ENCODE results near the gene MINDY2.
"Not testable (repeated sequence)": the region's sequence is repeated elsewhere in the genome, so short reads cannot be mapped to it uniquely, and the experiment has no call there.

MINDY2 gene

DNA sequence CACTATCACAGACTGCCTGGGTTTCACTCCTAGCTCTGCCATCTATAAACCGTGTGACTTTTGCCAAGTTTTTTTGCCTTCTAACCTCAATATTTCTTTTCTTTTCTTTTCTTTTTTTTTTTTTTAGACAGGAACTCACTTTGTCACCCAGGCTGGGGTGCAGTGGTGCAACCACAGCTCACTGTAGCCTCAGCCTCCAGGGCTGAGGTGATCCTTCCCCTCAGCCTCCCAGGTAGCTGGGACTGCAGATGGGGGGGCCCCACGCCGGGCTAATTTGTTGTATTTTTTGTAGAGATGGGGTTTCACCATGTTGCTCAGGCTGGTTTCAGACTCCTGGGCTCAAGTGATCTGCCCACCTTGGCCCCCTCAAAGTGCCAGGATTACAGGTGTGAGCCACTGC, 18.4 kb upstream of the MINDY2 start:
- DNase-seq: no peak

DNA sequence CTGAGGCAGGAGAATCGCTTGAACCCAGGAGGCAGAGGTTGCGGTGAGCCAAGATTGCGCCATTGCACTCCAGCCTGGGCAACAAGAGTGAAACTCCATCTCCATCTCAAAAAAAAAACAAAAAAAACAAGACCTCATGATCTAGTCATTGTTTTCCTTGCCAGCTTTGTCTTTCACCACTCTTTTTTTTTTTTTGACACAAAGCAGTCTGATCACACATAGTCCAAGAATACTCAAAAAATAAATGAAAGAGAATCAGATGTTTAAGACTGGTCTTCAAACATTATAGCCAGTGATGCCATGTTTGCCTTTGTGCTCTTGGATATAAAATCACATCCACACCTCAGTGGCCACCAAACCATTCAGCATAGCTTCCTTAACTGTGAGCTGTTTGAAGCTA, 15.8 kb upstream of the MINDY2 start:
- DNase-seq: no peak

DNA sequence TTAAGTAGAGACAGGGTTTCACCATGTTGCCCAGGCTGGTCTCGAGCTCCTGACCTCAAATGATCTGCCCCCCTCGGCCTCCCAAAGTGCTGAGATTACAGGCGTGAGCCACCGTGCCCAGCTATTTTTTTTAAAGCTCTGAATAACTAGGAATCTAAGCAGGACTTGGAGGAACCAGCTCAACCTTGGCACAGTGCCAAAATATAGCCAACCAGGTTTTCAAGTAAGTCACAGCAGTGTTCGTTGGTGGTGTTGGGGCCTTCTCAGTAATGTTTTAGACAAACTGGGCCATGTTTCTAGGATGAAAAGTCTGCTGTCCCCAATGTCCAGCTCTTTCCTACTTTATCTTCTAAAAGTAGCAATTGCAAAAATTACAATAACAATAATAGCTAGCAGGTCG, 15.1 kb upstream of the MINDY2 start:
- no peak for DNase-seq

DNA sequence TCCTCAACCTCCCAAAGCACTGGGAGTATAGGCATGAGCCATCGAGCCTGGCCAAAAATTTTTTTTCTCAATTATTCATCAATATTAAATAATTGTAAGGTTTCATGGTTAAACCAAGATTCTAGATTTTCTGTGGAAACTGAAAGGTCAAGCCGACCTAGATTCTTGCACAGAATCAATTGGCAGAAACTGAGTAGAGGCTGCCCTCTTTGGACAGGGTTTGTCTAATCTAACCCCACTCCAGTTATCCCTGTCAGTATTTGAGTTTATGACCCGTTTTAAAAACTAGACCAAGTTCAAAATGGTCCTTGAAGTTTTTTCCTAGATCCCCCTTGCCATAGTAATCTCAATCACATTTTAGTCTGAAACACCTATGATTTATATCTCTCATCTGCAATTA, 13.0 kb upstream of the MINDY2 start:
- DNase-seq: peak; percentile 13

DNA sequence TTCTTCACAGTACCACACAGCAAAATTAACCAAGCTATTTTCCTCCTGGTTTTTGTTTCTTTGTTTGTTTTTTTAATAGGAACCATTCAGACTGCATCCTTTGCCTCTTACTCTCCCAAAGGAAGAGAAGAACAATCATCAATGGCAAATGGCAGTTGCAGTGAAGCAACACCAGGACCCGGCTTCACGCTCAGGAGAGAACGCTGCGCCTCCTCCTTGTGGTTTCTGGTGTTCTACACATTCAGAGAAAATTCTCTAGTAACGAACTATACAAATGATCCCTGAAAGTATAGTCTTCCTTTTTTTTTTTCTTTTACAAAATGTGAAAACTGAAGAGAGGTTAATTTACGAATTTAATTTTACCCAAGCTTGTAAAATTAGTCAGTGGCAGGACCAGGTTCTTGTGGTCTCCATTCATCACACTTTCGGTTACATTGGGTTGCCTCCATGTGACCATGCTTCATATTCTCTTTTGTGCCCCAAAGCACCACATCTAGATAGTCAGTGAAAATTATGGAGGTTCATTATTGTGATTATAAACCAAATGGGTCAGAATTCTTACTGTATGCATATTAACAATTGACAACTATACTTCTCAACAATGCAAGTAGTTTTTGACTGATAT, 10.6 kb upstream of the MINDY2 start:
- DNase-seq: no peak

DNA sequence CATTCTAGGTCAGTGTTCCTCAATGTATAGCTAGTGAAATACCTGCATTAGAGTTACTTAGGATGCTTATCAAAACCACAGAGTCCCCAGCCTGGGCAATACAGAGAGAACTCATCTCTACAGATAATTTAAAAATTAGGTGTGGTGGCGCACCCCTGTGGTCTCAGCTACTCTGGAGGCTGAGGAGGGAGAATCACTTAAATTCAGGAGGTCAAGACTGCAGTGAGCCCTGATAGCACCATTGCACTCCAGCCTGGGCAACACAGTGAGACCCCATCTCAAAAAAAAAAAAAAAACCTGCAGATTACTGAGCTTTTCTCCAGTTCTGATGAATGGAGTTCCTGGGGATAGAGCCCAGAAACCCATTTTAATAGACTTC, 10.1 kb upstream of the MINDY2 start:
- DNase-seq: peak; percentile 45

DNA sequence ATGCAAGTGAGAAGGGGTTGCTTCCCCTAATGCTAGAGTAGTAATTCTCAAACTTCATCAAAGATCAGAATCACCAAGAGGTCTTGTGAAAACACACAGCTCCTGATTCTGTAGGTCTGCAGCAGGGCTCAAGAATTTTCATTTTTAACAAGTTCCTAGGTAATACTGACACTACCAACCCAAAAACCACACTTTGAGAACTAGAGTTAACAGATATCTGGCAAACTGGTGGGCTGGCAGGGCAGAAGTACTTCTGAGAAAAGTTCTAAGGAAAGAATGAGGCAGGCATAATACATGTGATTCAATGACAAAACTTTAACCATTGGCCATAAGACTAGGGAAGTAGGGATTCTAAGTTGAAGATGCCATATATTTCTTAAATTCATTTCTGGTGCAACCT, 8.8 kb upstream of the MINDY2 start:
- DNase-seq: no peak

DNA sequence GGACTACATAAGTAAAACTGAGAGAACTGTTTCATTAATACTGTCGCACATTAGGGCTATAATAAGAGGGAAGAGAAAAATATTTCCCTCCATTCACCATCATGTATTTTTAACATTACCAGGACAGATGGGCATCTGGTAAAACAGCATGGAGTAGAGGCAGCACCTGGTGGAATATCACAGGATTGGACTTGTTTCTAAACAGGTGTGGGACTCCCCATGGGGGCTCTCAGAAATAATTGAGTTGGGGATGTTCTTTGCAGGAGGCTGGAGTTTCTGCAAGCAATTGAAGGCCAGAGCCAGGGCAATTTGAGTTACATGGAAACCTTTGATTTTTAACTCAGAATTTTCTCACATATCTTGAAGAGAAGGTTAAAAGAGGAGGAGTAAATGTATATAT, 8.4 kb upstream of the MINDY2 start:
- no peak for DNase-seq

DNA sequence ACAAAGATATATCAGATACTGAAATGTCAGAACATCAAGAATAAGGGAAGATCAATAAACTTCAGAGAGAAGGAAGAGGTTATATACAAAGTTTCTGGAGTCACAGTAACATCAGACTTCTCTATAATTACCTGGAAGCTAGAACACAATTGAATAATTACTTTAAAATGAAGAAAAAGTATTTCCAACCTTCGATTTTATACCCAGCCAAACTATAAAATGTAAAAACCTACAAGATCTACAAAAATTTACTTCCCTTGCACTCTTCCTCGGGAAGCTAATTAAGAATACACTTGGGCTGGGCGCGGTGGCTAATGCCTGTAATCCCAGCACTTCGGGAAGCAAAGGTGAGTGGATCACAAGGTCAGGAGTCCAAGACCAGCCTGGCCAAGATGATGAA, 6.6 kb upstream of the MINDY2 start:
- no peak for DNase-seq

DNA sequence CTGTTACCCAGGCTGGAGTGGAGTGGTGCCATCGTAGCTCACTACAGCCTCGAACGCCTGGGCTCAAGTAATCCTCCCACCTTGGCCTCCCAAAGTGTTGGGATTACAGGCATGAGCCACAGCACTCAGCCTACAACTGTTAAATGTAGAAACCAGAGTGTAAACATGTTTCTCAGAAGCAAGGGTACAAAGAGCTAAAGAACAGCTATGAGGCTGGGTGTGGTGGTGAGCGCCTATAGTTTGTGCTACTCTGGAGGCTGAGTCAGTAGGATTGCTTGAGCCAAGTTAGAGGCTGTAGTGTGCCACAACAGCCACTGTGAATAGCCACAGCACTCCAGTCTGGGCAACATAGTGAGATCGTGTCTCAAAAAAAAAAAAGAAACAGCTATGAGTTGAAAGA, 4.8 kb upstream of the MINDY2 start:
- DNase-seq: no peak

DNA sequence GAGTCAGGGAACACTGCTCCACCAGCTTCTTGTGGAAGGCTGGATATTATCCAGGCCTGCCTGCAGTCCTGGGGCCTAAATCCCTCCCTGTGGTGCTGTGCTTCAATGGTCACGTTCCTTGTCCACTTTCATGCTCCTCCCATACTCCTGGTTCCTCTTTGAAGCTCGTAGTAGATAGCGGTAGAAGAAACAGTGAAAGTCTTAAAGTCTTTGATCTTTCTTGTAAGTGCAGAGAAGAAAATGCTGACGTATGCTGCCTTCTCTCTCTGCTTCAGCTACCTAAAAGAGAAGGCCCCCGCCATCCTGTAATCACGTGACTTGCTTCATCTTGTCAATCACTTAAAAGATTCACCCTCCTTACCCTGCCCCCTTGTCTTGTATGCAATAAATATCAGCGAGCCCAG, 2.5 kb upstream of the MINDY2 start:
- DNase-seq: peak; percentile 8

DNA sequence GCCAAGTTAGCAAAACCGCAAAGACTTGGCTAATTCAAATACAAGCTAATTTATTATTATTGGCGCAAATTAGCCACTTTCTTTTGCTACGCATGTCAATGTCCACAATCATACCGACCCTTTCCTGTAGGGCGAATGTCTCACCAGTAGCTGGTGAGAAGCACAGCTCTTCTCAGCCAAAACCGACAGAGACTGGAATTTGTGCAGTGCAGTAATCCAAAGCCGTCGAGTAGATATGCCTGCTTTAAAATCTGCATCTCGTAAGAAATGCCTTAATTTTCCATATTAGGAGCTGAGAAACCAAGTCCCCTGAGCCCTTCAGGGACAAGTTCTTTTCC, 614 bp upstream of the MINDY2 start:
- peak; percentile 46 for DNase-seq

DNA sequence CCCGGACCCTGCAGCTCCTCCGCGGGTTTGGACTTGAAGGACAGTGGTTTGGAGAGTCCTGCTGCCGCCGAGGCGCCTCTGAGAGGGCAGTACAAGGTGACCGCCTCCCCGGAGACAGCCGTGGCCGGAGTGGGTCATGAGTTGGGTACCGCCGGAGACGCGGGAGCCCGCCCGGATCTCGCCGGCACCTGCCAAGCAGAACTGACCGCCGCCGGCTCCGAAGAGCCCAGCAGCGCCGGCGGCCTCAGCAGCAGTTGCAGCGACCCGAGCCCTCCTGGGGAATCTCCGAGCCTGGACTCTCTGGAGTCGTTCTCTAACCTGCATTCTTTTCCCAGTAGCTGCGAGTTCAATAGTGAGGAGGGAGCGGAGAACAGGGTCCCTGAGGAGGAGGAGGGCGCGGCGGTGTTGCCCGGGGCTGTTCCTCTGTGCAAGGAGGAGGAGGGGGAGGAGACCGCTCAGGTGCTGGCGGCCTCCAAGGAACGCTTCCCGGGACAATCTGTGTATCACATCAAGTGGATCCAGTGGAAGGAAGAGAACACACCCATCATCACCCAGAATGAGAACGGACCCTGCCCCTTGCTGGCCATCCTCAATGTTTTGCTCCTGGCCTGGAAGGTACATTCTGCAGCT, 634 bp downstream of the MINDY2 start:
- peak; percentile 14 for DNase-seq

DNA sequence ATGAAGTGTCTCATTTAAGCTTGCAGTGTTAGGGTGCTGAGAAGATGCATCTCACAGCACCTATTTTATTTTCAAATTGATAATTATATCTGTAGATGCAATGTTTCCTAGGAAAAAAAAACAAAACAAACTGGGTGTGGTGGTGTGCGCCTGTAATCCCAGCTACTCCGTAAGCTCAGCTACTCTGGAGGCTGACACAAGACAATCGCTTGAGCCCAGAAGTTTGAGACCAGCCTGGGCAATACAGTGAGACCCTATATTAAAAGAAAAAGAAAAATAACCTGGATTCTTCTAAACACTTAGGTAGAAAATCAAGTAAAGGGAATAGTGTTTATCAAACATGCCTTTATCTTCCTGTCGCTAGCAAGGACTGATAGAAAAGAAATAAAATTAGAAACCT, 1.9 kb downstream of the MINDY2 start:
- DNase-seq: no peak

DNA sequence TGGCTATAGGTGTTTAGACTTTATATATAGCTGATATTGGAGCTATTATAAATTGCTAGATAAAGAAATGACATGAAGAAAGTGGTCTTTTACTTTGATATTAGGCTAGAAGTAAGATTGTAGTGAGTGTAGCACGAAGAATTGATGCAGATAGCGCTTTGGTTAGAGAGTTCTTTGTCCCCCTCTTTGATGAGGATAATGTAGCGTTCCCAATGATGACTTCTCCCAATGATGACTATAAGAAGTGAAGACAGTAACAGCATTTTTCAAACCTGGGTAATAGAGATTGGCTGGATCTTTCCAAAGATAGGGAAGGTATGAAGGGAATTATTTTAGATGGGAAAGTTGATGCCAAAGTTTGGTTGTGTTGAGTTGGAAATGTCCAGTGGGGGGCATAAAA, 4.3 kb downstream of the MINDY2 start:
- DNase-seq: no peak

DNA sequence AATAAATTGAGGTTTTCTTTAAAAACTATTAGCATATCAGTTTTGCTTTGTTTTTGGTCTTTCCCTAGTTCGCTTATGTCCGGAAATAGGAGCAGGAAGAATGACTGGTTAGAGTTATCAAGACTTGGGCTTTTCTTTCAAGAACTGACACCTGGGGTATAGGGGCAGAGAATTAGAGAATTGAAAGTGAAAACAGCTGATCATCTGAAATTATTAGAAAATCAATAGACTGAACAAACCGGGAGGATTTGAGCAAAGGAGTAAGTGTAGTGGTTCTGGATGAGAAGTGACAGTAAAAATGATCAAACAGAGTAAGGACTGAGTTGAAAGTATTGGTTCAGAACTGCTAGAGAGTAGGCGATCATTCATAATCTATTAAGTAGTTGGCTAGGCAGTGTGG, 6.0 kb downstream of the MINDY2 start:
- DNase-seq: no peak

DNA sequence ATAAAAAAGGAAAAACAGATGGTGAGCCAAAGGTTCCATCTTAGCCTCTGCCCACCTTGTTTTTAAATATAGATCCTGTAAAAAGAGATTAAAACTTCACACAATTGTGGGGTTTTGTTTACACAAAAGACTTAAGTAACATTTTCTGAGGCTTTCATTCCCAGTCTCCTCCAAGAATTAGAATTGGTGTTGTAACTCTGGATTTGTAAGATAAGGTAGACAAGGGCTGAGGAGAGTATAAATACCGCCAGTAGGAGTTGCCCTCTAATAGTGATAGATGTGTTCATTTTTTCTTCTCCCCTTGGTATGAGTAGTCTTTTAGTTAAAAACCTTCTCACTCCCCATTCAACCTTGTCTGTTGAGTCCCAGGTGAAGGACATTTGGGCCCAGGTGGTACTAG, 8.5 kb downstream of the MINDY2 start:
- no peak for DNase-seq

DNA sequence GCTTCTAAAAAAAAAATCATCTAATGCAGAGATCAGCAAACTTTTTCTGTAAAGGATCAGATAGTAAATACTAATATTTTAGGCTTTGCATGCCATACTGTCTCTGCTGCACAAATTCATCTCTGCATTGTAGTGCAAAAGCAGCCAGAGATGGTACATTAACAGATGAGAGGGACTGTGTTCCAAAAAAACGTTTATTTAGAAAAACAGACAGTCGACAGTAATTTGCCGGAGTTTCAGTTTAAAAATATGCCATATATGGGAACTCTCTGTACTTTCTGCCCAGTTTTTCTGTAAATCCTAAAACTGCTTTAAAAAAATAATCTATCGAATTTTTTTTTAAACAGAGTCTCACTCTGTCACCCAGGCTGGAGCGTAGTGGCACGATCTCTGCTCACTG, 14.3 kb downstream of the MINDY2 start:
- DNase-seq: no peak

DNA sequence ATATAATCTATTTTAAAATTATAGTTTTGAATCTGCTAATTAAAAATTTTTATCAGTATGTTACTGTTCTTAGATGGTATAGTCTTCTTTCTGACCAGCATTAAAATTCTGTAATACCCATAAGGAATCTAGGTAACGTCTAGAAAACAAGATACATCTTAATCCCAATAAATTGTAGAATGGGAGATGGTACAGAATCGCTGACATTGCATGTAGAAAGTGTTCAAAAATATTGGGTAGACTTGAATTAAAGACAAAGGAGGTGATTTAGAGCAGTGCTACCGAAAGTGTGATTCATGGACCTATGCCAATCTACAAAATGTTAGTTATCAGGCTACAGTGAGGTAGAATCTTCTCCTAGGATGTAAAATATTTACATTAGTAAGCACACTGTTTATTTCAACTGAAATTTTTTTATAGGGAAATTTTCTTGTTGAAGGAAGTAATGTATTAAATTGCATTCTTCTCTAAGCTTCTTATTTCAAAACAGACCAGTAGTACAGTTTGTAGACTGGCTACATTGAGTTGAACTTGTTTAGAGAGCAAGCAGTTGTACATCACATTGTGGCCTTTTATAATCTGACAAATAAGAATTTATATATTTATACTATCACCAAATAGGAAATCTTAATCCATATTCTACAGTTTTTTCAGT, 17.1 kb downstream of the MINDY2 start:
- DNase-seq: no peak

DNA sequence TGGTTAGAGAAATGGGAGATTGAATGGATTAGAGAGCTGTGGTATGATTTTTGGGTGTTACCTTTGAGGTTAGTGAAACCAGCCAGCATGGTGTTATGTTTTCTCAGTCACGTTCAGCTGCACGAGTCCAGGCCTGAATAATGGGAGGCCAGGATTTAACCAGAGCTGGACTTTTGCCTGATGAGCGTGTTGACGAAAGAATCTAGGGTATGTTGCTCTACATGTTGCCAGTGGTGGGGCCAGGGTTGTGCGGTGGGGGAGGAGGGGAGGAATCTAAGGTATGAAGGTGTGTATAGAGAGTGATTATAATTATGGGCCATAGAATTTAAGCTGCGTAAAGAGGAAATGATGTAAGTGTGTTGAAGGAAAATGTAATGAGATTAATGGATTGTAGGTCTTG, 22.8 kb downstream of the MINDY2 start:
- DNase-seq: no peak

DNA sequence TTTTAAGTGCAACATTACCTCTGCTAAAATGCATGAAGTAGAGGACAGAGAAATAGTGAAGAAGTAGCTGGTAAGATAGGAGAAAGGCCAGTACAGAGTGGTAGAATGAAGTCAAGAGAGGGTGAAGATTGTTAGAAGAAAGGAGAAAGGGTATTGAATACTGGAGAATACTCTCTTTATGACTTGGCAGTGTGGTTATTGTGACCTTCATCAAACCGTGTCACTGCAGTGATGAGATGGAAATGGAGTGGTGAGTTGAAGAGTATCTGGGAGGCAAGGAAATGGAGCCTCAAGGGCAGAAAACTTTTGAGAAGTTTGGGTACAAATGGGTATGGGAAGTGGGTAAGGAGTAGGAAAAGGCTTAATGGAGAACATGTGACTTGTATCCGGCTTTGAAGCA, 24.7 kb downstream of the MINDY2 start:
- no peak for DNase-seq

DNA sequence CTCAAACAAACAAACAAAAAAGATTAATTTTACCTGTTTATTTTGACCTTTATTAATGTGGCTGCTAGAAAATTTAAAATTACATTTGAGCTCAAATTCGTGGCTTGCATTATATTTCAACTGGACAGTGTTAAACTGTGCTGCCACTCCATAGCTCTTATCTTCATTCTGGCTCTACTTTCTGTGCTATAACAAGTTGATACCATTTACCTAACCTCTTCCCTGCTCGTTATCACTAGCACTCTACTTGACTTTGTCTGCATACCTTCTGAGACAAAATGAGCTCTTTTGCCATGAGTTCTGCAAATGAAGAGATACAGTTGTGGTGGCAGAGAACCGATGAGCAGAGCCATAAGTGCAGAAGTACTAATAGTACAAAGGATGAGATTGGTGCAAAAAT, 26.4 kb downstream of the MINDY2 start:
- DNase-seq: no peak

DNA sequence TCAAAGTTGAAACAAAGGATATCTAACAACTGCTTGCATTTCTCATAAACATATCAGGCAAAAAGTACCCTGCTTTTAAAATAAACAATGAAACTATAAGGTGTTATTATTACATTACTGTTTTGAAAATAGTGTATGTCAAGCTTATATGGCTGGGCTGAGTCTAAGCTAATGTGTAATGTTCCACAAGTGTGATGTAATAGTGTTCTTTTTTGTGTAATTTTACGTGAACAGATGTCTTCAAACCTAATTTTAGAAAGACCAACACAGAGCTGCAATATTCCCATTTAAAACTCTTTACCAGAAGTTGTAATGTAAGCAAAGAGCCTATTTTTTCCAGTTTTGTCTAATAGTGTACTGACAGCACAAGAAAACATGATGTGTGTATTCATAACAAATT, 34.0 kb downstream of the MINDY2 start:
- no peak for DNase-seq

DNA sequence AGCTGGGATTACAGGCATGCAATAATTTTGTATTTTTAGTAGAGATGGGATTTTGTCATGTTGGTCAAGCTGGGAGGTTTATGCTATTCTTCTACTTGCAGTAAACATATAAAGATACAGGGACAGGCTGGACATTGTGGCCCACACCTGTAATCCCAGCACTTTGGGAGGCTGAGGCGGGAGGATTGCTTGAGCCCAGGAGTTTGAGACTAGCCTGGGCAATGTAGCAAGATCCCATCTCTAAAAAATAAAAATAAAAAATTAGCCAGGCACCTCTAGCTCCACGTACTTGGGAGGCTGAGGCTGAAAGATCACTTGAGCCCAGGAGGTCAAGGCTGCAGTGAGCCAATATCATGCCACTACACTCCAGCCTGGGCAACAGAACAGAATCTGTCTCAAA, 52.2 kb downstream of the MINDY2 start:
- not testable (repeated sequence) for DNase-seq

DNA sequence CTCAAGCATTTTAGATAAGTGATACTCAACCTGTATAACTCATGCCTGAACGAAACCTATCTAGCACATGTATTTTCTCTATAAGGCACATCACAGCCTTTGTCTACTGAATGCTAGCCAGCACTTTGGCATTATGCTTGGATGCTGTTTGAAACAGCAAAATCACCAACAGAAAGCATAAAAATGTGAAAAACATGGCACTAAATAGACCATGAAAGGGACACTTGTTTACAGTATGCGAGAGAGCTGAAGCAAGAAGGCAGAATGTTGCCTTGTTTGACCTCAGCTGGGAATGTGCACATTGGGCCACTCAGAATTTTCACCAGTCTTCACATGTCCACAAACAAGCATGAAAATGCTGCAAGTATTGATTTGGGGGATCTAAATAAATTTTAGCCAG, 59.5 kb downstream of the MINDY2 start:
- no peak for DNase-seq

Measured in CD4-positive, alpha-beta T cell treated with Interleukin-12 subunit alpha and Interleukin-12 subunit beta, for 1 hour (primary cell).